Fibroblast of skin of left biceps (primary cell): ENCODE results near the gene AMIGO3.
"Not testable (repeated sequence)": the region's sequence is repeated elsewhere in the genome, so short reads cannot be mapped to it uniquely, and the experiment has no call there.

Experiments
- DNase-seq, 2 experiments: peaks; one replicate each; pipeline ENCODE4 v3.0.0-alpha.2; 2013; ENCODE audit warnings: low read depth in 2 of 2

The AMIGO3 gene, protein sequence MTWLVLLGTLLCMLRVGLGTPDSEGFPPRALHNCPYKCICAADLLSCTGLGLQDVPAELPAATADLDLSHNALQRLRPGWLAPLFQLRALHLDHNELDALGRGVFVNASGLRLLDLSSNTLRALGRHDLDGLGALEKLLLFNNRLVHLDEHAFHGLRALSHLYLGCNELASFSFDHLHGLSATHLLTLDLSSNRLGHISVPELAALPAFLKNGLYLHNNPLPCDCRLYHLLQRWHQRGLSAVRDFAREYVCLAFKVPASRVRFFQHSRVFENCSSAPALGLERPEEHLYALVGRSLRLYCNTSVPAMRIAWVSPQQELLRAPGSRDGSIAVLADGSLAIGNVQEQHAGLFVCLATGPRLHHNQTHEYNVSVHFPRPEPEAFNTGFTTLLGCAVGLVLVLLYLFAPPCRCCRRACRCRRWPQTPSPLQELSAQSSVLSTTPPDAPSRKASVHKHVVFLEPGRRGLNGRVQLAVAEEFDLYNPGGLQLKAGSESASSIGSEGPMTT

DNA sequence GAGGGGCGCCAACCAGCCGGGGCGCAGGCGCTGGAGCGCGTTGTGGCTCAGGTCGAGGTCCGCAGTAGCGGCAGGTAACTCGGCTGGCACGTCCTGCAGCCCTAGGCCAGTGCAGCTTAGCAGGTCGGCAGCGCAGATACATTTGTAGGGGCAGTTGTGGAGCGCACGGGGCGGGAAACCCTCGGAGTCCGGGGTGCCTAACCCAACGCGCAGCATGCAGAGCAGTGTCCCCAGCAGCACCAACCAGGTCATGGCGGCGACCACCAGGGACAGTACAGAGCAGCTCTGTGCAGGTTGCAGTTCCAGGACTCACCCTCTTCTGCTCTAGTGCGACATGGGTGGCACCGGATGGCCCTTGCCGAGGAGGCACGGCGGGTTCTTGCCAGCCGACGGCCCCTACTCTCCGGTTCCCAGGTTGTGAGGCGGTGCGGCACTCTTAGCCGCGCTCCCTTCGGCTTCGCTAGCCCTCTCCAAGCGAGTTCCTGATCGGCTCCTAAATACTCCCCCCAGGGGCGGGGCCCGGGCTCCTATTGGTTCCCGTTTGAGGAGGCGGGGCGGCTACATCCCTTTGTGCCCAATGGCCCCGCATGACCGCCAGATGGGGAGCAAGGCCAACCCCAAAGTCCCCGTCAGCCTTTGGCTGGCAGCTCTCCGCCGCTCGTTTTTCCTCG, at the start of gene AMIGO3:
TSS of gene AMIGO3 (minus strand) at position 471 of the 671 bp plus-strand sequence. CDS start at position 252, 219 bp downstream.
- DNase-seq: peak; percentile 75 to 76

GRCh38 chr3:49763981-49764380, 44.5 kb upstream of the AMIGO3 start:
- no peak for DNase-seq

GRCh38 chr3:49761661-49762060, 42.2 kb upstream of the AMIGO3 start:
- DNase-seq: no peak

GRCh38 chr3:49759226-49759625, 39.7 kb upstream of the AMIGO3 start:
- no peak for DNase-seq

- DNase-seq: no peak
Observed at GRCh38 chr3:49757197-49757596, 37.7 kb upstream of the AMIGO3 start.

GRCh38 chr3:49756036-49756435, 36.6 kb upstream of the AMIGO3 start:
- no peak for DNase-seq

DNA sequence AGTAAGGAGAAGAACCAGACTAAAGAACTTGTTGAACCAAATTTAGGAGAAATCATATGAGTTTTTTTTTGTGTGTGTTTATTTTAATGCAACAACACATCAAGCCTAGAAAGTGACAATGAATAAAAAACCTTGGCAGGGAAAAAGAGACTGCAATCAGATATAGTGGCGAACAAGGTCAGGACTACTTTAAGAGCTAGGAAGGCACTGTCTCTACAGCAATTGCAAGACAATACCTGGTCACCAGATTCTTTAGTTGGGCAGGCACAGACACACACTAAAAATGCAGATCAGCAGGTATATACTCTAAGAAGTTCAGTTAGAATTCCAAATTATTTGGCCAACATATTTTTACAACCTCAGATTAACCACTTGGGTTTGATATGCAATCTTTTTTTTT, 35.1 kb upstream of the AMIGO3 start:
- DNase-seq: no peak

- DNase-seq: no peak
Observed at GRCh38 chr3:49751501-49751900, 32.0 kb upstream of the AMIGO3 start.

DNA sequence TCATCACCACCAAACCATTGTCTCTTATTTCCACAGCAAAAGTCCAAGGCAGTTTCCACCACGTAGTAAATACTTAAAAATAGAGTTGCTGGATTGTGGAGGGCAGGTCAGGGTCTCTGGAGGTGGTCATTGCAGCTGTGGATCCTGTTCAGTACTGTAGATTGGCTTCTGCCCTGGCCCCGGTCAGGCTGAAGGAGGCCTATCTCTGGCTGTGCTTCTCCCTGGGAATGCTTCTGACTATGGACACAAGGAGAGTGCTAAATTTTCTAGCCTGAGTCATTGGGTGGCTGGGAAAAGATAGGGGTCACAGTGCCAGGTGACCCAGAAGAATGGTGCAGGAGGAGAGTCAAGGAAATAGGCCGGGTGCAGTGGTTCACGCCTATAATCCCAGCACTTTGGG, 30.6 kb upstream of the AMIGO3 start:
- no peak for DNase-seq

DNA sequence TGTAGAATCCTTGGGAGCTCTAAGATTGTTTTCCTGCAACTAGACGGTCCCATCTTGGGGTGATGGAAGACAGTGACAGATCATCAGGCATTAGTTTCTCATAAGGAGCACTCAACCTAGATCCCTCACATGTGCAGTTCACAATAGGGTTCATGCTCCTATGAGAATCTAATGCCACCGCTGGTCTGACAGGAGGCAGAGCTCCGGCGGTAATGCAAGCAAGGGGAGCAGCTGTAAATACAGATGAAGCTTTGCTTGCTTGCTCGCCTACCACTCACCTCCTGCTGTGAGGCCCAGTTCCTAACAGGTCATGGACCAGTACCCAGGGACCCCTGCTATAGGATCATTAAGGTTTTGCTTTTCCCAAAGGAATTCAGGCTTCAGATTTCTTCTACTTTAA, 29.4 kb upstream of the AMIGO3 start:
- not testable (repeated sequence) for DNase-seq

DNA sequence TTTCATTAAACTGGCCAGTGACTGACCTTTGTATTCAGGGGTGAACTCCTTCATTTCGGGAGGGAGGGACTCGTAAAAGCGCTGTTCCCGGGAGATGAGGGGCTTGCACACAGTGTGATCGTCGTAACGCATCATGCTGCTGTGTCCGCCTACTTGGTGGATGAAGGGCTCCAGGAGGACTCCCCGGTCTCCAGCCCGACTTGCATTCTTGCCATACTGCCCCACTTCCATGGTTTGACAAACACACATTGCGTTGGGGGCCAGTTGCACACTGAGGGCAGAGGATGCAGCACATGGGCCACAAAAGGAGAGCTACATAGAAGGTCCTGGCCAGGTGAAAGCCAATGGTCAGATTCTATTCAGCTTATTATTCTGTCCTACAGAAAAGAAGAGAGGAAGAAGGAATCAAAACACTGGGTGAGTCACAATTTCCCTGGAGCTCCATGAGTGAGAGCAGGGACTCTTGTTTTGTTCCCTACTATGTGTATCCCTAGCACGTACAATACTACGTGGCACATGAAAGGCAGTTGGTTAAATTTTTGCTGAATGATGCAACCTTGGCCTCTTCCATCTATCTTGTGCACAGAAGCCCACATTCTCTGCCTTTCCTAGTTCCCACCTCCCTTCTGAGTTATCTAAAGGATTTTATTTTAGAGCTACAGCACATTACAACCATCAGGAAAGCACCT, 28.5 kb upstream of the AMIGO3 start:
- no peak for DNase-seq

DNA sequence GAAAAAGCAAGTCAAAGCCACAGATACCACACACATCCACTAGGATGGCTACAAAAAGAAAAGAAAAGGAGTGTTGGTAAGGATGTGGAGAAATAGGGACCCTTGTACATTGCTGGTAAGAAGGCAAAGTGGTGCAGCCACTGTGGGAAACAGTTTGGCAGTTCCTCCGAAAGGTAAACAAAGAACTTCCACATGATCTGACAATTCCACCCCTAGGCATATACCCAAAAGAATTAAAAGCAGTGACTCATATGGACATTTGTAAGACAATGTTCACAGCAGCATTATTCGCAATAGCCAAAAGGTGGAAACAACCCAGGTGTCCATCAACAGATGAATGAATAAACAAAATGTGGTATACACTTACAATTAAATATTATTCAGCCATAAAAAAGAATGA, 26.5 kb upstream of the AMIGO3 start:
- DNase-seq: no peak

GRCh38 chr3:49740427-49740826, 20.9 kb upstream of the AMIGO3 start:
- DNase-seq: no peak

- no peak for DNase-seq
Observed at GRCh38 chr3:49738067-49738713, 18.7 kb upstream of the AMIGO3 start.

- DNase-seq: no peak
Observed at GRCh38 chr3:49734752-49735151, 15.3 kb upstream of the AMIGO3 start.

DNA sequence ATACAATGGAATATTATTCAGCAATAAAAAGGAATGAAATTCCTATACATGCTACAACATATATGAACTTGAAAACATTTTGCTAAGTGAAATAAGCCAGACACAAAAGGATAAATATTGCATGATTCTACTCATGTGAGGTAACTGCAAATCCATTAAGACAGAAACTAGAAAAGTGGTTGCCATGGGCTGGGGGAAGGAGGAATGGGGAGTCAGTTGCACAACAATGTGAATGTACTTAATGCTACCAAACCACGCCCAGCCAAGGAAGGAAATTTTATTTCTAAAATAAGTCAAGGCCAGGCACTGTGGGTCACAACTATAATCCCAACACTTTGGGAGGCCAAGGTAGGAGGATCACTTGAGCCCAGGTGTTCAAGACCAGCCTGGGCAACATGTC, 14.1 kb upstream of the AMIGO3 start:
- no peak for DNase-seq

- DNase-seq: no peak
Observed at GRCh38 chr3:49732597-49732996, 13.1 kb upstream of the AMIGO3 start.

DNA sequence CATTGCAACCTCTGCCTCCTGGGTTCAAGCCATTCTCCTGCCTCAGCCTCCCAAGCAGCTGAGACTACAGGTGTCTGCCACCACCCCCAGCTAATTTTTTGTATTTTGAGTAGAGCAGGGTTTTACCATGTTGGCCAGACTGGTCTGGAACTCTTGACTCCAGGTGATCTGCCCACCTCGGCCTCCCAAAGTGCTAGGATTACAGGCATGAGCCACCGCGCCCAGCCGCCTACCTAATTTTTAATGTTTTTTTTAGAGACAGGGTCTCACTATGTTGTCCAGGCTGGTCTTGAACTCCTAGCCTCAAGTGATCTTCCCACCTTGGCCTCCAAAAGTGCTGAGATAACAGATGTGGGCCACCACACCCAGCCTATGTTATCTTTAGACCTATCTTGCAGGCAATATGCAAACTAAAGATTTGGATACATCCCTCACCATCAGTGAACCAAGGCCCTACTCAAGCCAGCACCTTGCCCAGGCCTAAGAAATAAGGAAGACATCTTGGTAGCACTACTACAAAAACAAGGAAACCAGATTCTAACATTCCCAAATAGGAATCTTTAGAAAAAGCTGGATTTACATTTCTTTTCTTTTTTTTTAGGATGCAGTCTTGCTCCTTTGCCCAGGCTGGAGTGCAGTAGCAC, 10.6 kb upstream of the AMIGO3 start:
- no peak for DNase-seq

DNA sequence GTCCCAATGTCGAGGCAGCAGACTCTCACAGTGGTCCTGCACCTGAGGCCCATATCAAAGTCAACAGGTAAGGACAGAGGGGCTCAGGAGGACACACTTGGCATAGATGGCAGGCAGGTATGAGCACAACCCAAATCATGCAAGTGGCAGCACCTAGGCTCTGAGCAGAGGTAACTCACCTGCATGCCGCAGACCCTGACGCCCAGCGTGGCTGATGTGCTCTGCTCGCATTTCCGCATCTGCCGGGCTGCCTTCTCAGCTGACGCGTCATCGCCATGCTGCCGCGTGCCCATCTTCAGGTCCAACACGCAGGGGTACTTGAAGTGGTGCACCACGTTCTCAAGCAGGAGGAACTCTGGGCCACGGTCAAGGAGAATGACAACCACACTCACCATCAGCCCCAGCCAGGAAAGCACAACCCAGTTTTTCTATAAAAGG, 8.5 kb upstream of the AMIGO3 start:
- DNase-seq: no peak

- no peak for DNase-seq
Observed at GRCh38 chr3:49727154-49727923, 7.9 kb upstream of the AMIGO3 start.
